Hematopoietic multipotent progenitor cell treated with erythropoietin and hydrocortisone succinate and interleukin-3 and kit ligand, for 8 days (in vitro differentiated cells): ENCODE data around the gene MAN2B2.
A peak's percentile ranks its signal among the peaks of the same experiment; 100 is the strongest.

Source experiments
- DNase-seq: peaks from one replicate; pipeline ENCODE4 v3.0.0-alpha.2; 2015

The MAN2B2 gene

GRCh38 chr4:6574747-6575502, at the start of gene MAN2B2:
Gene MAN2B2 (plus strand): TSS chr4:6575189. CDS start chr4:6575211, 22 bp downstream.
- peak; percentile 76 for DNase-seq

- no peak for DNase-seq
Observed at GRCh38 chr4:6525474-6525873, 49.5 kb upstream of the MAN2B2 start.

- no peak for DNase-seq
Observed at GRCh38 chr4:6526156-6526555, 48.8 kb upstream of the MAN2B2 start.

GRCh38 chr4:6526671-6527091, 48.3 kb upstream of the MAN2B2 start:
- no peak for DNase-seq

- DNase-seq: no peak
Observed at GRCh38 chr4:6527259-6527658, 47.7 kb upstream of the MAN2B2 start.

- no peak for DNase-seq
Observed at GRCh38 chr4:6527683-6528595, 47.0 kb upstream of the MAN2B2 start.

- no peak for DNase-seq
Observed at GRCh38 chr4:6529021-6529420, 46.0 kb upstream of the MAN2B2 start.

GRCh38 chr4:6530301-6530700, 44.7 kb upstream of the MAN2B2 start:
- DNase-seq: no peak

GRCh38 chr4:6530964-6531363, 44.0 kb upstream of the MAN2B2 start:
- no peak for DNase-seq

- DNase-seq: no peak
Observed at GRCh38 chr4:6532102-6532501, 42.9 kb upstream of the MAN2B2 start.

- DNase-seq: no peak
Observed at GRCh38 chr4:6532658-6533057, 42.3 kb upstream of the MAN2B2 start.

GRCh38 chr4:6534050-6534449, 40.9 kb upstream of the MAN2B2 start:
- no peak for DNase-seq

GRCh38 chr4:6534618-6535328, 40.2 kb upstream of the MAN2B2 start:
- DNase-seq: no peak

- no peak for DNase-seq
Observed at GRCh38 chr4:6535329-6535692, 39.7 kb upstream of the MAN2B2 start.

- no peak for DNase-seq
Observed at GRCh38 chr4:6535706-6536105, 39.3 kb upstream of the MAN2B2 start.

- DNase-seq: no peak
Observed at GRCh38 chr4:6538111-6538510, 36.9 kb upstream of the MAN2B2 start.

- no peak for DNase-seq
Observed at GRCh38 chr4:6538575-6538974, 36.4 kb upstream of the MAN2B2 start.

GRCh38 chr4:6539009-6539764, 35.8 kb upstream of the MAN2B2 start:
- no peak for DNase-seq

- no peak for DNase-seq
Observed at GRCh38 chr4:6540879-6541278, 34.1 kb upstream of the MAN2B2 start.

GRCh38 chr4:6541789-6542188, 33.2 kb upstream of the MAN2B2 start:
- DNase-seq: no peak

- DNase-seq: no peak
Observed at GRCh38 chr4:6542951-6543350, 32.0 kb upstream of the MAN2B2 start.

GRCh38 chr4:6546091-6546490, 28.9 kb upstream of the MAN2B2 start:
- no peak for DNase-seq
